MCF 10A (cell line): ENCODE data around the gene RCE1. TPM values are rescaled to one million over a fixed set of nuclear protein-coding genes. Genes with fewer than 3 reads are reported as not detected.

Experiments
- BruUV-seq: library from RNA; stranded (reverse); fragments of 400-500 nt; replicated peaks from 2 replicates; lab custom pipeline; 2021; lab: Mats Ljungman, UMichigan
- CTCF ChIA-PET: fragments of 300-600 bp; sonication (Branson Sonifier 250); formaldehyde crosslinking; extraction: SDS; loops from one replicate; lab custom pipeline; 2021; ENCODE audit warnings: antibody characterized with exemption, inconsistent platforms; lab: Yijun Ruan, JAX
- POLR2A ChIA-PET: fragments of 300-600, 350-650 bp; sonication (Branson Sonifier 250); formaldehyde crosslinking; extraction: SDS; loops from one replicate; lab custom pipeline; 2020; ENCODE audit warnings: antibody characterized with exemption, inconsistent platforms; lab: Yijun Ruan, JAX
- DNase-seq: peaks from one replicate; pipeline ENCODE4 v3.0.0-alpha.2; 2018; ENCODE audit not compliant: unreplicated experiment
- H3K27ac Mint-ChIP-seq: one replicate; pipeline ENCODE4 v1.8.0; 2022; ENCODE audit warnings: mild to moderate bottlenecking, low read depth, mixed read lengths; ENCODE audit not compliant: unreplicated experiment
- H3K27me3 Mint-ChIP-seq: one replicate; pipeline ENCODE4 v1.8.0; 2022; ENCODE audit warnings: mixed read lengths; ENCODE audit not compliant: insufficient read depth, unreplicated experiment
- H3K36me3 Mint-ChIP-seq: one replicate; pipeline ENCODE4 v1.8.0; 2022; ENCODE audit warnings: mild to moderate bottlenecking, moderate library complexity, mixed read lengths; ENCODE audit not compliant: insufficient read depth, unreplicated experiment
- H3K4me1 Mint-ChIP-seq: one replicate; pipeline ENCODE4 v1.8.0; 2022; ENCODE audit warnings: mixed read lengths; ENCODE audit not compliant: insufficient read depth, unreplicated experiment
- H3K4me3 Mint-ChIP-seq: one replicate; pipeline ENCODE4 v1.8.0; 2022; ENCODE audit warnings: mild to moderate bottlenecking, moderate library complexity, mixed read lengths; ENCODE audit not compliant: unreplicated experiment
- H3K9me3 Mint-ChIP-seq: one replicate; pipeline ENCODE4 v1.8.0; 2022; ENCODE audit warnings: mixed read lengths; ENCODE audit not compliant: unreplicated experiment
- CTCF ChIP-seq: fragments of 200-600 bp; IDR thresholded peaks from one replicate; pipeline ENCODE4 v1.8.0; 2022; ENCODE audit warnings: antibody characterized with exemption, mild to moderate bottlenecking; ENCODE audit not compliant: unreplicated experiment
- intact Hi-C: fragments of 100-400 bp; cut with micrococcal nuclease; formaldehyde crosslinking; loops from 2 replicates; pipeline ENCODE4 v1.14.1; 2022
- total RNA-seq: library from RNA; stranded (reverse); gene quantifications from 2 replicates; pipeline ENCODE4 v1.2.3, GENCODE V29; 2022

RCE1 gene
- total RNA-seq, 1 experiment from 2014 or later, result 23.3 TPM

- CTCF ChIA-PET, result interaction anchor here (0.7 kb wide), 1 partner anchor 15 kb away, joined by 3 read pairs; no protein-coding TSS in a partner anchor
- Mint-ChIP-seq H3K27me3 (no peaks in the 10 kb centered on the region), H3K27ac (no peak overlapping the region), H3K9me3 (no peaks in the 10 kb centered on the region), H3K4me3 (peak overlapping the region; percentile 80), H3K36me3 (peaks cover 54% of the 10 kb centered on the region), H3K4me1 (peaks cover 6% of the 10 kb centered on the region)
- no peak for TF ChIP-seq CTCF
- BruUV-seq, result no TSS peak
- intact Hi-C loops, result loop anchor here (5.0 to 10.0 kb wide), 2 partner anchors 115 to 197 kb away; partner anchors contain the start of gene RHOD
- DNase-seq, result peak; percentile 34
- POLR2A ChIA-PET, result interaction anchor here (1.2 to 2.5 kb wide), 2 partner anchors 79 to 100 kb away, joined by 4 to 19 read pairs; no protein-coding TSS in a partner anchor
These were observed 14.1 kb downstream of the RCE1 start for GRCh38 chr11:66857234-66857926.

DNA sequence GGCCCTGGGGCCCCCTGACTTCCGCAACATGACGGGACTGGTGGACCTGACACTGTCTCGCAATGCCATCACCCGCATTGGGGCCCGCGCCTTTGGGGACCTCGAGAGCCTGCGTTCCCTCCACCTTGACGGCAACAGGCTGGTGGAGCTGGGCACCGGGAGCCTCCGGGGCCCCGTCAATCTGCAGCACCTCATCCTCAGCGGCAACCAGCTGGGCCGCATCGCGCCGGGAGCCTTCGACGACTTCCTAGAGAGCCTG lies 14.6 kb downstream of the RCE1 start:
- no peak for TF ChIP-seq CTCF
- Mint-ChIP-seq H3K36me3 (peaks cover 59% of the 10 kb centered on the region), H3K4me1 (peaks cover 6% of the 10 kb centered on the region), H3K27ac (no peak overlapping the region), H3K27me3 (no peaks in the 10 kb centered on the region), H3K9me3 (no peaks in the 10 kb centered on the region), H3K4me3 (peak overlapping the region; percentile 80)
- POLR2A ChIA-PET, result interaction anchor here (0.8 to 2.5 kb wide), 3 partner anchors 23 to 99 kb away, joined by 3 to 19 read pairs (median 4); no protein-coding TSS in a partner anchor
- no peak for DNase-seq
- CTCF ChIA-PET, result interaction anchor here (0.7 kb wide), 1 partner anchor 15 kb away, joined by 3 read pairs; no protein-coding TSS in a partner anchor
- intact Hi-C loops, result loop anchor here (5.0 to 10.0 kb wide), 2 partner anchors 114 to 197 kb away; partner anchors contain the start of gene RHOD
- BruUV-seq, result no TSS peak

- no peaks in the 10 kb centered on the region for H3K9me3 Mint-ChIP-seq
- TF ChIP-seq CTCF, result no peak
- POLR2A ChIA-PET, result interaction anchor here (0.8 to 2.5 kb wide), 3 partner anchors 22 to 99 kb away, joined by 3 to 19 read pairs (median 4); no protein-coding TSS in a partner anchor
- peaks cover 64% of the 10 kb centered on the region for H3K36me3 Mint-ChIP-seq
- TSS peak; percentile 33 for BruUV-seq
- CTCF ChIA-PET, result no interaction called here
- H3K27me3 Mint-ChIP-seq, result no peaks in the 10 kb centered on the region
- H3K27ac Mint-ChIP-seq, result no peak overlapping the region
- peaks cover 6% of the 10 kb centered on the region for H3K4me1 Mint-ChIP-seq
- intact Hi-C loops, result loop anchor here (5.0 to 10.0 kb wide), 2 partner anchors 114 to 196 kb away; partner anchors contain the start of gene RHOD
- DNase-seq, result no peak
- peak overlapping the region; percentile 80 for H3K4me3 Mint-ChIP-seq
These were observed 15.1 kb downstream of the RCE1 start for GRCh38 chr11:66858186-66858938.
